ENCODE measurements around the gene CYTH3. TPM values are rescaled to one million over a fixed set of nuclear protein-coding genes. Genes with fewer than 3 reads are reported as not detected.

Gene CYTH3
- total and polyA plus RNA-seq, 2 donors (not counting 3 experiments of a cell fraction or from before 2014, with no cell fraction given) = 8.6 to 11.2 TPM

GRCh38 chr7:6238309-6238925, 34.0 kb downstream of the CYTH3 start:
- dilution Hi-C loops (cut with MboI; ENCODE audit: extremely low pct_ligation_motif_present, low sequenced_read_pairs) (no loop called here), intact Hi-C loops (cut with micrococcal nuclease) (no loop called here)
- no peak overlapping the region for H3K27ac ChIP-seq (ENCODE audit: insufficient read depth, low read depth, low read length)
- CTCF ChIA-PET = no interaction called here
- H4K20me1 ChIP-seq (replicated peaks; ENCODE audit: control insufficient read depth, extremely low read depth, insufficient read depth, low read length) = no peaks in the 10 kb centered on the region
- no peak overlapping the region for H3K4me3 ChIP-seq (replicated peaks in 1 of 3; ENCODE audit: insufficient read depth in 1 of 3, low read depth in 1 of 3, low read length in 3 of 3)
- no peaks in the 10 kb centered on the region for H3K9me3 ChIP-seq (replicated peaks; ENCODE audit: control insufficient read depth, insufficient read depth, low read length)
- no peaks in the 10 kb centered on the region for H3K36me3 ChIP-seq (ENCODE audit: control insufficient read depth in 2 of 2, extremely low read depth in 1 of 2, insufficient read depth in 2 of 2, low read length in 2 of 2)
- no peak overlapping the region for H3K9ac ChIP-seq (replicated peaks; ENCODE audit: extremely low read depth, insufficient read depth, low read length)
- no peak for FAIRE-seq
- H3K79me2 ChIP-seq (ENCODE audit: control insufficient read depth, insufficient read depth, low read length) = no peaks in the 10 kb centered on the region
- DNase-seq (ENCODE audit: low read depth, low spot score) = no peak
- no TSS peak for BruUV-seq (replicated peaks)
- no peak for TF ChIP-seq GATA2 (IDR thresholded peaks at IDR 0.05; ENCODE audit: insufficient read depth, insufficient read length, low read depth, low read length)
- TF ChIP-seq JUN (IDR thresholded peaks at IDR 0.05; ENCODE audit: borderline replicate concordance, insufficient read depth, insufficient read length, low read depth) = no peak
- TF ChIP-seq FOS (IDR thresholded peaks at IDR 0.05; ENCODE audit: borderline replicate concordance, insufficient read depth, low read length) = no peak
- no peak for TF ChIP-seq POLR2A (IDR thresholded peaks at IDR 0.05; ENCODE audit: low read depth, low read length)
- no peak for TF ChIP-seq EZH2 (IDR thresholded peaks at IDR 0.05; ENCODE audit: borderline replicate concordance, low read depth, low read length, severe bottlenecking)
- no peak for TF ChIP-seq MAX (IDR thresholded peaks at IDR 0.05; ENCODE audit: insufficient read depth, insufficient read length)
- no peak for TF ChIP-seq CTCF (IDR thresholded peaks at IDR 0.05; ENCODE audit: extremely low read depth in 1 of 2, insufficient read depth in 1 of 2, low read depth in 1 of 2, low read length in 2 of 2)
- no peak for TF ChIP-seq MYC (IDR thresholded peaks at IDR 0.05; ENCODE audit: low read depth, low read length)
- TF ChIP-seq POLR2AphosphoS5 (IDR thresholded peaks at IDR 0.05; ENCODE audit: insufficient read depth, low read depth, low read length) = no peak
- no peaks in the 10 kb centered on the region for H3K9me1 ChIP-seq (replicated peaks; ENCODE audit: control insufficient read depth, extremely low read depth, insufficient read depth, low read length)
- no peaks in the 10 kb centered on the region for H3K27me3 ChIP-seq (ENCODE audit: control insufficient read depth in 2 of 2, insufficient read depth in 2 of 2, low read length in 2 of 2)
- no peak overlapping the region for H2AFZ ChIP-seq (ENCODE audit: low read depth, low read length)
- H3K4me2 ChIP-seq (ENCODE audit: insufficient read depth, low read length) = no peak overlapping the region
- POLR2A ChIA-PET = no interaction called here
- no peaks in the 10 kb centered on the region for H3K4me1 ChIP-seq (ENCODE audit: control insufficient read depth, extremely low read depth, insufficient read depth, low read length)

All from endothelial cell of umbilical vein (primary cell).